Nephron progenitor cell (in vitro differentiated cells): ENCODE results near the gene HBD.

Experiments used
- DNase-seq: peaks from one replicate; pipeline ENCODE4 v3.0.0; 2021
- H3K27ac Mint-ChIP-seq: 2 replicates; pipeline ENCODE4 v1.8.0; 2021; ENCODE audit warnings: mild to moderate bottlenecking, moderate library complexity, mixed read lengths
- H3K27me3 Mint-ChIP-seq: 2 replicates; pipeline ENCODE4 v1.8.0; 2021; ENCODE audit warnings: mild to moderate bottlenecking, low read depth, mixed read lengths; ENCODE audit not compliant: poor library complexity
- H3K36me3 Mint-ChIP-seq: 2 replicates; pipeline ENCODE4 v1.8.0; 2021; ENCODE audit warnings: low read depth, mixed read lengths
- H3K4me1 Mint-ChIP-seq: 2 replicates; pipeline ENCODE4 v1.8.0; 2021; ENCODE audit warnings: mixed read lengths
- H3K4me3 Mint-ChIP-seq: 2 replicates; pipeline ENCODE4 v1.8.0; 2021; ENCODE audit warnings: mild to moderate bottlenecking, moderate library complexity, mixed read lengths
- H3K9me3 Mint-ChIP-seq: 2 replicates; pipeline ENCODE4 v1.8.0; 2021; ENCODE audit warnings: mild to moderate bottlenecking, moderate library complexity, mixed read lengths
- CTCF ChIP-seq: fragments of 200-600 bp; sonication (generic); IDR thresholded peaks from 2 replicates; pipeline ENCODE4 v1.5.0; 2021; ENCODE audit warnings: antibody characterized with exemption

The HBD gene

GRCh38 chr11:5240458-5240857 is 6.2 kb upstream of the HBD start:
- no peak overlapping the region for H3K27ac Mint-ChIP-seq
- no peaks in the 10 kb centered on the region for H3K9me3 Mint-ChIP-seq
- no peaks in the 10 kb centered on the region for H3K36me3 Mint-ChIP-seq
- H3K4me3 Mint-ChIP-seq: no peak overlapping the region
- no peak for TF ChIP-seq CTCF
- H3K4me1 Mint-ChIP-seq: no peaks in the 10 kb centered on the region
- peaks cover 11% of the 10 kb centered on the region for H3K27me3 Mint-ChIP-seq
- DNase-seq: no peak

GRCh38 chr11:5240056-5240455 is 5.8 kb upstream of the HBD start:
- H3K4me1 Mint-ChIP-seq: no peaks in the 10 kb centered on the region

GRCh38 chr11:5239046-5239445 is 4.8 kb upstream of the HBD start:
- Mint-ChIP-seq H3K4me3 (no peak overlapping the region), H3K36me3 (no peaks in the 10 kb centered on the region), H3K4me1 (no peaks in the 10 kb centered on the region), H3K27me3 (peaks cover 18% of the 10 kb centered on the region), H3K9me3 (no peaks in the 10 kb centered on the region), H3K27ac (no peak overlapping the region)
- TF ChIP-seq CTCF: no peak
- no peak for DNase-seq

More at GRCh38 chr11:5240056-5240455, 5.8 kb upstream of the HBD start:
- no peak for TF ChIP-seq CTCF
- no peak overlapping the region for H3K4me3 Mint-ChIP-seq
- H3K27ac Mint-ChIP-seq: no peak overlapping the region
- no peaks in the 10 kb centered on the region for H3K36me3 Mint-ChIP-seq
- no peaks in the 10 kb centered on the region for H3K9me3 Mint-ChIP-seq
- DNase-seq: no peak
- H3K27me3 Mint-ChIP-seq: peaks cover 15% of the 10 kb centered on the region

- TF ChIP-seq CTCF: no peak
- Mint-ChIP-seq H3K4me1 (no peaks in the 10 kb centered on the region), H3K27ac (no peak overlapping the region), H3K9me3 (no peaks in the 10 kb centered on the region), H3K4me3 (no peak overlapping the region), H3K36me3 (no peaks in the 10 kb centered on the region), H3K27me3 (peaks cover 18% of the 10 kb centered on the region)
- no peak for DNase-seq
These were observed 4.2 kb upstream of the HBD start for GRCh38 chr11:5238486-5238885.

- Mint-ChIP-seq H3K27me3 (peaks cover 18% of the 10 kb centered on the region), H3K27ac (no peak overlapping the region)
These were observed 3.1 kb upstream of the HBD start for GRCh38 chr11:5237420-5237819.

More at GRCh38 chr11:5237420-5237819, 3.1 kb upstream of the HBD start:
- DNase-seq: no peak
- no peaks in the 10 kb centered on the region for H3K9me3 Mint-ChIP-seq
- no peaks in the 10 kb centered on the region for H3K4me1 Mint-ChIP-seq
- no peak overlapping the region for H3K4me3 Mint-ChIP-seq
- H3K36me3 Mint-ChIP-seq: no peaks in the 10 kb centered on the region
- no peak for TF ChIP-seq CTCF
